Naive thymus-derived CD4-positive, alpha-beta T cell (primary cell): ENCODE results near the gene GRM8. TPM values are rescaled to one million over a fixed set of nuclear protein-coding genes. Genes with fewer than 3 reads are reported as not detected.

Experiments
- ATAC-seq: fragments of 150-1000 bp; cut with Tn5 transposase; 2 replicates; pipeline ENCODE4 v1.10.0; 2021; ENCODE audit warnings: mild to moderate bottlenecking, moderate library complexity
- CTCF ChIA-PET: fragments of 350-600 bp; sonication (Branson Sonifier 250); formaldehyde crosslinking; loops from one replicate; lab custom pipeline; 2021; ENCODE audit warnings: antibody characterized with exemption; lab: Charles Lee
- POLR2A ChIA-PET: fragments of 350-600 bp; sonication (Branson Sonifier 250); formaldehyde crosslinking; loops from one replicate; lab custom pipeline; 2021; ENCODE audit warnings: antibody characterized with exemption, inconsistent platforms; lab: Charles Lee
- DNase-seq, 9 donors: peaks; one replicate each; pipeline versions ENCODE4 v3.0.0 to v3.0.0-alpha.2; 2020 to 2022; ENCODE audit warnings: mixed read lengths in 1 of 9
- H3K27ac ChIP-seq: one replicate; pipeline ENCODE4 v1.7.0; 2013; ENCODE audit warnings: mild to moderate bottlenecking, low read depth, low read length, moderate library complexity
- H3K27me3 ChIP-seq, 2 donors: one replicate each; pipeline ENCODE4 v1.7.0; 2013; ENCODE audit warnings: low read length in 2 of 2, mild to moderate bottlenecking in 2 of 2, moderate library complexity in 2 of 2; ENCODE audit not compliant: control insufficient read depth in 2 of 2, insufficient read depth in 2 of 2
- H3K36me3 ChIP-seq, 3 experiments: 1 replicate in 2 of 3; 2 replicates in 1 of 3; pipeline ENCODE4 v1.7.0; 2013; ENCODE audit warnings: low read length in 3 of 3, mild to moderate bottlenecking in 3 of 3, moderate library complexity in 1 of 3; ENCODE audit not compliant: insufficient read depth in 3 of 3, control insufficient read depth in 2 of 3
- H3K4me1 ChIP-seq, 2 donors: one replicate each; pipeline ENCODE4 v1.7.0; 2013; ENCODE audit warnings: low read length in 2 of 2, mild to moderate bottlenecking in 2 of 2, moderate library complexity in 1 of 2; ENCODE audit not compliant: control insufficient read depth in 2 of 2, insufficient read depth in 2 of 2
- H3K4me3 ChIP-seq: 2 replicates; pipeline ENCODE4 v1.7.0; 2013; ENCODE audit warnings: mild to moderate bottlenecking, low read length
- H3K9me3 ChIP-seq, 3 experiments: 1 replicate in 2 of 3; 2 replicates in 1 of 3; pipeline ENCODE4 v1.7.0; 2013; ENCODE audit warnings: low read length in 3 of 3; ENCODE audit not compliant: control insufficient read depth in 2 of 3
- H3K27ac Mint-ChIP-seq, 9 donors: one replicate each; pipeline ENCODE4 v1.8.0; 2020 to 2022; ENCODE audit warnings: mixed read lengths in 9 of 9, mild to moderate bottlenecking in 8 of 9, moderate library complexity in 5 of 9, inconsistent platforms in 2 of 9
- H3K27me3 Mint-ChIP-seq, 5 donors: one replicate each; pipeline ENCODE4 v1.8.0; 2021 to 2022; ENCODE audit warnings: mixed read lengths in 5 of 5, mild to moderate bottlenecking in 1 of 5
- H3K36me3 Mint-ChIP-seq, 5 donors: one replicate each; pipeline ENCODE4 v1.8.0; 2020 to 2022; ENCODE audit warnings: mixed read lengths in 5 of 5, mild to moderate bottlenecking in 3 of 5, inconsistent platforms in 1 of 5
- H3K4me1 Mint-ChIP-seq, 7 donors: one replicate each; pipeline ENCODE4 v1.8.0; 2020 to 2022; ENCODE audit warnings: mixed read lengths in 7 of 7, mild to moderate bottlenecking in 3 of 7, inconsistent platforms in 1 of 7
- H3K4me3 Mint-ChIP-seq, 10 donors: one replicate each; pipeline ENCODE4 v1.8.0; 2020 to 2022; ENCODE audit warnings: mild to moderate bottlenecking in 10 of 10, mixed read lengths in 10 of 10, moderate library complexity in 6 of 10, inconsistent platforms in 2 of 10
- H3K9me3 Mint-ChIP-seq, 11 donors: one replicate each; pipeline ENCODE4 v1.8.0; 2020 to 2022; ENCODE audit warnings: mixed read lengths in 11 of 11, mild to moderate bottlenecking in 4 of 11, inconsistent platforms in 1 of 11, moderate library complexity in 1 of 11
- intact Hi-C, 2 donors: fragments of 100-400 bp; cut with micrococcal nuclease; formaldehyde crosslinking; loops; one replicate each; pipeline ENCODE4 v1.15.1; 2023
- polyA plus RNA-seq, 2 donors: library from polyadenylated mRNA; unstranded; fragments of 300-500 nt; fragmentation: Illumina TruSeq; gene quantifications; one replicate each; pipeline ENCODE4 v1.2.3, GENCODE V29; 2021
- total RNA-seq, 6 experiments: library from RNA in 5 of 6; stranded (reverse) in 5 of 6; gene quantifications; 1 replicate in 5 of 6; 2 replicates in 1 of 6; pipeline ENCODE4 v1.2.3 and lab custom pipeline; 2021 to 2026

GRM8 gene
- total and polyA plus RNA-seq, 7 experiments from 2014 or later = not detected

- H3K9me3 ChIP-seq = no peaks in the 10 kb centered on the region
- ChIA-PET POLR2A (no interaction called here), CTCF (no interaction called here)
- Mint-ChIP-seq H3K4me3 (peak overlapping the region; percentile 68 to 93 (median 88)), H3K27ac (peak overlapping the region in 1 of 9 donors; percentile 36), H3K36me3 (no peaks in the 10 kb centered on the region), H3K9me3 (no peaks in the 10 kb centered on the region), H3K4me1 (peaks cover 8 to 26% (median 21%) of the 10 kb centered on the region in 7 donors), H3K27me3 (peaks cover 65 to 88% (median 72%) of the 10 kb centered on the region in 5 donors)
- H3K4me3 ChIP-seq = peak overlapping the region; percentile 58
- DNase-seq = no peak
- H3K4me1 ChIP-seq = peaks cover 12 to 16% of the 10 kb centered on the region in 2 donors
- H3K27ac ChIP-seq = no peak overlapping the region
- ATAC-seq = no peak
- no peaks in the 10 kb centered on the region for H3K36me3 ChIP-seq
- peaks cover 3 to 31% of the 10 kb centered on the region in 2 donors for H3K27me3 ChIP-seq
- intact Hi-C loops = loop anchor here (1.0 to 5.0 kb wide), 5 partner anchors 95 to 336 kb away; partner anchors contain the start of genes ARF5 (in 1 of the 2) and ZNF800 (in 1 of the 2)
Observed at GRCh38 chr7:127252377-127252713, 396 bp downstream of the GRM8 start.

GRCh38 chr7:127251465-127252376, 1.0 kb downstream of the GRM8 start:
- DNase-seq (peak in 2 of 9 donors; percentile 11 to 30), ATAC-seq (no peak)
- Histone ChIP-seq H3K4me1 (peaks cover 12 to 16% of the 10 kb centered on the region in 2 donors), H3K36me3 (no peaks in the 10 kb centered on the region), H3K4me3 (peak overlapping the region; percentile 58), H3K27me3 (peaks cover 3 to 28% of the 10 kb centered on the region in 2 donors), H3K27ac (no peak overlapping the region), H3K9me3 (no peaks in the 10 kb centered on the region)
- ChIA-PET POLR2A (no interaction called here), CTCF (interaction anchor here (1.5 kb wide), 1 partner anchor 196 kb away, joined by 3 read pairs; no protein-coding TSS in a partner anchor)
- Mint-ChIP-seq H3K36me3 (no peaks in the 10 kb centered on the region), H3K4me3 (peak overlapping the region; percentile 68 to 93 (median 88)), H3K27me3 (peaks cover 67 to 89% (median 72%) of the 10 kb centered on the region in 5 donors), H3K4me1 (peaks cover 8 to 26% (median 21%) of the 10 kb centered on the region in 7 donors), H3K27ac (peak overlapping the region in 1 of 9 donors; percentile 36), H3K9me3 (no peaks in the 10 kb centered on the region)
- intact Hi-C loops = loop anchor here (1.0 to 5.0 kb wide), 5 partner anchors 96 to 337 kb away; partner anchors contain the start of genes ARF5 (in 1 of the 2) and ZNF800 (in 1 of the 2)

GRCh38 chr7:127251036-127251464, 1.7 kb downstream of the GRM8 start:
- ChIA-PET CTCF (interaction anchor here (0.7 to 1.5 kb wide), 3 partner anchors 81 to 197 kb away, joined by 3 read pairs; no protein-coding TSS in a partner anchor), POLR2A (no interaction called here)
- Histone ChIP-seq H3K4me1 (peaks cover 12 to 16% of the 10 kb centered on the region in 2 donors), H3K27me3 (peaks cover 3 to 22% of the 10 kb centered on the region in 2 donors), H3K27ac (no peak overlapping the region), H3K9me3 (no peaks in the 10 kb centered on the region), H3K4me3 (no peak overlapping the region), H3K36me3 (no peaks in the 10 kb centered on the region)
- intact Hi-C loops = loop anchor here in 1 of 2 donors (5.0 kb wide), 1 partner anchor 96 kb away; no protein-coding TSS in a partner anchor
- H3K36me3 Mint-ChIP-seq = no peaks in the 10 kb centered on the region
- DNase-seq (no peak), ATAC-seq (no peak)
- no peak overlapping the region for H3K27ac Mint-ChIP-seq
- H3K27me3 Mint-ChIP-seq = peaks cover 61 to 85% (median 71%) of the 10 kb centered on the region in 5 donors
- peaks cover 8 to 26% (median 21%) of the 10 kb centered on the region in 7 donors for H3K4me1 Mint-ChIP-seq
- peak overlapping the region in 9 of 10 donors; percentile 21 to 89 (median 65) for H3K4me3 Mint-ChIP-seq
- no peaks in the 10 kb centered on the region for H3K9me3 Mint-ChIP-seq

GRCh38 chr7:127250312-127251035, 2.3 kb downstream of the GRM8 start:
- Mint-ChIP-seq H3K36me3 (no peaks in the 10 kb centered on the region), H3K27ac (no peak overlapping the region), H3K4me1 (peaks cover 8 to 26% (median 21%) of the 10 kb centered on the region in 7 donors), H3K9me3 (no peaks in the 10 kb centered on the region), H3K4me3 (peak overlapping the region in 9 of 10 donors; percentile 9 to 89 (median 61)), H3K27me3 (peaks cover 55 to 81% (median 68%) of the 10 kb centered on the region in 5 donors)
- ChIA-PET POLR2A (interaction anchor here (0.6 kb wide), 1 partner anchor 203 kb away, joined by 3 read pairs; no protein-coding TSS in a partner anchor), CTCF (interaction anchor here (0.7 to 1.5 kb wide), 3 partner anchors 82 to 197 kb away, joined by 3 read pairs; no protein-coding TSS in a partner anchor)
- Histone ChIP-seq H3K9me3 (no peaks in the 10 kb centered on the region), H3K4me1 (peaks cover 12 to 16% of the 10 kb centered on the region in 2 donors), H3K27ac (no peak overlapping the region), H3K4me3 (no peak overlapping the region), H3K27me3 (peaks cover 3 to 22% of the 10 kb centered on the region in 2 donors), H3K36me3 (no peaks in the 10 kb centered on the region)
- no peak for ATAC-seq
- intact Hi-C loops = loop anchor here in 1 of 2 donors (1.0 to 5.0 kb wide), 2 partner anchors 97 to 264 kb away; no protein-coding TSS in a partner anchor
- no peak for DNase-seq

- no peaks in the 10 kb centered on the region for H3K9me3 ChIP-seq
Observed at GRCh38 chr7:127245607-127246006, 7.1 kb downstream of the GRM8 start.

GRCh38 chr7:127245002-127245401, 7.7 kb downstream of the GRM8 start:
- H3K9me3 Mint-ChIP-seq = no peaks in the 10 kb centered on the region
- ChIA-PET CTCF (no interaction called here), POLR2A (no interaction called here)
- peaks cover 0 to 2% (median 0%) of the 10 kb centered on the region in 7 donors for H3K4me1 Mint-ChIP-seq
- no peaks in the 10 kb centered on the region for H3K36me3 Mint-ChIP-seq
- H3K36me3 ChIP-seq = no peaks in the 10 kb centered on the region
- intact Hi-C loops = no loop called here
- H3K27me3 ChIP-seq = peaks cover 3 to 4% of the 10 kb centered on the region in 2 donors
- no peak for ATAC-seq
- no peak overlapping the region for H3K4me3 ChIP-seq
- no peaks in the 10 kb centered on the region for H3K4me1 ChIP-seq
- no peaks in the 10 kb centered on the region for H3K9me3 ChIP-seq
- no peak overlapping the region for H3K4me3 Mint-ChIP-seq
- no peak overlapping the region for H3K27ac Mint-ChIP-seq
- H3K27ac ChIP-seq = no peak overlapping the region
- H3K27me3 Mint-ChIP-seq = peaks cover 57 to 74% (median 70%) of the 10 kb centered on the region in 5 donors
- no peak for DNase-seq

More at GRCh38 chr7:127245607-127246006, 7.1 kb downstream of the GRM8 start:
- ATAC-seq (no peak), DNase-seq (no peak)
- intact Hi-C loops = no loop called here
- H3K36me3 Mint-ChIP-seq = no peaks in the 10 kb centered on the region
- peaks cover 0 to 7% (median 2%) of the 10 kb centered on the region in 7 donors for H3K4me1 Mint-ChIP-seq
- no peaks in the 10 kb centered on the region for H3K9me3 Mint-ChIP-seq
- no peak overlapping the region for H3K27ac ChIP-seq
- H3K36me3 ChIP-seq = no peaks in the 10 kb centered on the region
- no peak overlapping the region for H3K4me3 Mint-ChIP-seq
- ChIA-PET POLR2A (no interaction called here), CTCF (no interaction called here)
- peaks cover 3 to 4% of the 10 kb centered on the region in 2 donors for H3K27me3 ChIP-seq
- no peak overlapping the region for H3K27ac Mint-ChIP-seq
- no peak overlapping the region for H3K4me3 ChIP-seq
- no peaks in the 10 kb centered on the region for H3K4me1 ChIP-seq
- peaks cover 57 to 74% (median 70%) of the 10 kb centered on the region in 5 donors for H3K27me3 Mint-ChIP-seq
